ENCODE measurements around the gene TMEM222.

DNA sequence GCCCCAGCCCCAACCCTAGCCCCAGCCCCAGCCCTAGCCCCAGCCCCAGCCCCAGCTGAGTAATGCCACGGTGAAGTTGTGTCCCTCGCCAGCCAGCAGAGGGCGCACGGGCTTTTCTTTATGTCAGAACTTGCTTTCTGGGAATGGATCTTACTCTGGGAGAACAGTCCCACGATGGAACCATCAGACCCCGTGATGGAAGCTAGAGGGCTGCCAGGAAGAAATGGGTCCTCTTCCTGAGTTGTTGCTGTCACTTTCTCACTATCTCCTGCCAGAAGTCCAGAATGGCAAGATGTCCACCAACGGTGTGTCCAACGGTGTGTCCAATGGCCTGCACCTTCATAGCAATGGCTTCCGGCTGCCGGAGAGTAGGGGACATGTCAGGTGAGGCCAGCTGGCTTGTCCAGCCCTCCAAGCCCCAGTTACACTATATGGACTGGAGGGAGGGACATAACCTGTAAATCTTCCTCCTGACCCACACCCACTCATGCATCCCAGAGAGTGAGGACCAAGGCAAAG is 25.1 kb upstream of the TMEM222 start:
- peak; percentile 81 for TF ChIP-seq CTCF (IDR thresholded peaks at IDR 0.05; ENCODE audit: insufficient read depth, low read length, poor library complexity, severe bottlenecking)
- TF ChIP-seq EZH2phosphoT487 (conservative IDR thresholded peaks at IDR 0.05; ENCODE audit: low read length), result no peak
